Stimulated activated naive CD8-positive, alpha-beta T cell treated with anti-CD3 and anti-CD28 coated beads, Interleukin-15, amount 100 ng/mL, for 72 hours (primary cell): ENCODE data around the gene NTF3.

Experiments used
- ATAC-seq: fragments of 150-1000 bp; cut with Tn5 transposase; 2 replicates; pipeline ENCODE4 v1.10.0; 2021; ENCODE audit warnings: mild to moderate bottlenecking, moderate library complexity
- DNase-seq, 2 donors: peaks; one replicate each; pipeline ENCODE4 v3.0.0; 2021 to 2022
- H3K27ac Mint-ChIP-seq, 2 donors: one replicate each; pipeline ENCODE4 v1.8.0; 2022; ENCODE audit warnings: mild to moderate bottlenecking in 2 of 2, mixed read lengths in 2 of 2, moderate library complexity in 2 of 2
- H3K27me3 Mint-ChIP-seq: one replicate; pipeline ENCODE4 v1.8.0; 2022; ENCODE audit warnings: mixed read lengths
- H3K4me1 Mint-ChIP-seq: one replicate; pipeline ENCODE4 v1.8.0; 2022; ENCODE audit warnings: mild to moderate bottlenecking, mixed read lengths
- H3K4me3 Mint-ChIP-seq, 2 donors: one replicate each; pipeline ENCODE4 v1.8.0; 2022; ENCODE audit warnings: mild to moderate bottlenecking in 2 of 2, mixed read lengths in 2 of 2, moderate library complexity in 1 of 2
- H3K9me3 Mint-ChIP-seq, 2 donors: one replicate each; pipeline ENCODE4 v1.8.0; 2022; ENCODE audit warnings: mixed read lengths in 2 of 2

The NTF3 gene

GRCh38 chr12:5487948-5488625, 56.2 kb downstream of the NTF3 start:
- ATAC-seq, result no peak
- Mint-ChIP-seq H3K9me3 (no peaks in the 10 kb centered on the region), H3K4me3 (no peak overlapping the region), H3K4me1 (no peaks in the 10 kb centered on the region), H3K27ac (no peak overlapping the region), H3K27me3 (peaks cover 6% of the 10 kb centered on the region)
- no peak for DNase-seq

GRCh38 chr12:5488626-5488955, 56.7 kb downstream of the NTF3 start:
- H3K4me3 Mint-ChIP-seq, result no peak overlapping the region
- no peaks in the 10 kb centered on the region for H3K4me1 Mint-ChIP-seq
- no peaks in the 10 kb centered on the region for H3K9me3 Mint-ChIP-seq
- no peak for ATAC-seq
- H3K27ac Mint-ChIP-seq, result no peak overlapping the region
- no peak for DNase-seq
- peaks cover 6% of the 10 kb centered on the region for H3K27me3 Mint-ChIP-seq

DNA sequence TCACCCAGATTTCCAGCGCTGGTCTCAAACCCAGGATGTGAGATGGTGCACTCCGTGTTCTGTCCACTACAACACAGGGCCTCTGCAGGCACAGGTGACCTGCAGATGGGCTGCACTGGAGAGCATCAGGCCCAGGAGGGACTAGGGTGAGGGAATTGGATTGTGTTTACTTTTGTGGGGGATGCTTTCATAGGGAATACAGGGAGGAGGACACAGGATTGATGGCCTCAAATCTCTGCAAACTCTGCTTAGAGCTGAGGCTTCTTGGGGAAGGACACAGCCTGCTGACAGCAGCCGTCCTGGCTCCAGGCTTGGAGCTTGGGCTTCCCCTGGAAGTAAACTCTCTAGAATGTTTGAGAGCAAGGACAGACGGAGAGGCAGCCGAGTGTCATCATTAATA, 57.1 kb downstream of the NTF3 start:
- no peaks in the 10 kb centered on the region for H3K9me3 Mint-ChIP-seq
- ATAC-seq (no peak), DNase-seq (no peak)
- H3K4me1 Mint-ChIP-seq, result no peaks in the 10 kb centered on the region
- H3K4me3 Mint-ChIP-seq, result no peak overlapping the region
- H3K27me3 Mint-ChIP-seq, result peaks cover 6% of the 10 kb centered on the region
- no peak overlapping the region for H3K27ac Mint-ChIP-seq

GRCh38 chr12:5489760-5490406, 58.0 kb downstream of the NTF3 start:
- Mint-ChIP-seq H3K27ac (no peak overlapping the region), H3K4me3 (no peak overlapping the region), H3K4me1 (no peaks in the 10 kb centered on the region), H3K27me3 (peaks cover 6% of the 10 kb centered on the region), H3K9me3 (no peaks in the 10 kb centered on the region)
- ATAC-seq (no peak), DNase-seq (no peak)

- no peaks in the 10 kb centered on the region for H3K4me1 Mint-ChIP-seq
- DNase-seq (no peak), ATAC-seq (no peak)
- no peak overlapping the region for H3K4me3 Mint-ChIP-seq
- H3K9me3 Mint-ChIP-seq, result no peaks in the 10 kb centered on the region
- peaks cover 6% of the 10 kb centered on the region for H3K27me3 Mint-ChIP-seq
- H3K27ac Mint-ChIP-seq, result no peak overlapping the region
These were observed 60.7 kb downstream of the NTF3 start for GRCh38 chr12:5492562-5492961.

DNA sequence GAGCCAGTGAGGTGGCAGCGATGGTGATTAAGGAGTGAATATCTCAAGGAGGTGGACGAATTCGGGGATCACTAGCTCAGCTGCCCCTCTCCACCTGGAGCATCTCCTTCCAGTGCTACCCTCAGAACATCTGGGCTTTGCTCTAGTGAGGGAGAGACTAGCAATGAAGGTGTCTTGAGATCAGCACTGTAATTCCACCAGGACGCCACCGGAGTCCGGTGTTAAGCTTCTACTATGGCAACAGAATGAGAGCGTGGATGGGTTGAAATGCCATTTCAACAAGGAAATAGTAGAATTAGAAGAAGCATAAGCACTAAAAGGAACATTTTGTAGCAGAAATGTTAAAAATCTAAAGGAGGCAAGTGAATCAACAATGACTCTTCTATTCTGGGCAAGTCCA, 61.1 kb downstream of the NTF3 start:
- ATAC-seq (no peak), DNase-seq (no peak)
- Mint-ChIP-seq H3K27me3 (peaks cover 6% of the 10 kb centered on the region), H3K4me3 (no peak overlapping the region), H3K9me3 (no peaks in the 10 kb centered on the region), H3K4me1 (no peaks in the 10 kb centered on the region), H3K27ac (no peak overlapping the region)

DNA sequence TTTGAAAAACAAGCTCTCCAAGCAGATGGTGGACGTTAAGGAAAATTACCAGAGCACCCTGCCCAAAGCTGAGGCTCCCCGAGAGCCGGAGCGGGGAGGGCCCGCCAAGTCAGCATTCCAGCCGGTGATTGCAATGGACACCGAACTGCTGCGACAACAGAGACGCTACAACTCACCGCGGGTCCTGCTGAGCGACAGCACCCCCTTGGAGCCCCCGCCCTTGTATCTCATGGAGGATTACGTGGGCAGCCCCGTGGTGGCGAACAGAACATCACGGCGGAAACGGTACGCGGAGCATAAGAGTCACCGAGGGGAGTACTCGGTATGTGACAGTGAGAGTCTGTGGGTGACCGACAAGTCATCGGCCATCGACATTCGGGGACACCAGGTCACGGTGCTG, 62.4 kb downstream of the NTF3 start:
- peaks cover 6% of the 10 kb centered on the region for H3K27me3 Mint-ChIP-seq
- H3K27ac Mint-ChIP-seq, result peak overlapping the region in 1 of 2 donors; percentile 8
- H3K9me3 Mint-ChIP-seq, result no peaks in the 10 kb centered on the region
- DNase-seq (no peak), ATAC-seq (no peak)
- no peaks in the 10 kb centered on the region for H3K4me1 Mint-ChIP-seq
- no peak overlapping the region for H3K4me3 Mint-ChIP-seq

GRCh38 chr12:5497329-5498053, 65.6 kb downstream of the NTF3 start:
- DNase-seq, result no peak
- H3K4me3 Mint-ChIP-seq, result no peak overlapping the region

DNA sequence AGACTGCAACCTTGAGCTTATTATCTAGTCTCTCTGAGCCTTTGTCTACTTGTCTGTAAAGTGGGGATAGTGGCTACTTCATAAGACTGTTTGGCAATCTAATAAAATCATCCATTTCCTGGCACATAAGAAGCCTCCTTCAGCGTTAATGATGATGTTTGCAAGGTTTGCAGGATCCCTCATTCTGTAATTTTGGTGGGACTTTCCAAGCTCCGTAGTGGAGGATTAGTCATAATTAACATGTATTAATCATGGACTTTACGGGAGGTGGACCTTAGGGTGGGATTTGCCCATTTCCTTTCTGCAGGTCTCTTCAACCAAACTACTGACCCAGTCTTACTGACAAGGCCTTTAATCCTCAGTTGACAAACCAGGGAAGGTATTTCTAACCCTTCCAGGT, 66.2 kb downstream of the NTF3 start:
- no peak overlapping the region for H3K27ac Mint-ChIP-seq
- no peak overlapping the region for H3K4me3 Mint-ChIP-seq
- H3K27me3 Mint-ChIP-seq, result no peaks in the 10 kb centered on the region
- H3K9me3 Mint-ChIP-seq, result no peaks in the 10 kb centered on the region
- no peak for DNase-seq
- no peak for ATAC-seq
- no peaks in the 10 kb centered on the region for H3K4me1 Mint-ChIP-seq

More at GRCh38 chr12:5497329-5498053, 65.6 kb downstream of the NTF3 start:
- H3K9me3 Mint-ChIP-seq, result no peaks in the 10 kb centered on the region
- H3K27me3 Mint-ChIP-seq, result no peaks in the 10 kb centered on the region
- no peak for ATAC-seq
- no peak overlapping the region for H3K27ac Mint-ChIP-seq
- H3K4me1 Mint-ChIP-seq, result no peaks in the 10 kb centered on the region

- Mint-ChIP-seq H3K27ac (no peak overlapping the region), H3K4me3 (no peak overlapping the region), H3K4me1 (no peaks in the 10 kb centered on the region), H3K27me3 (no peaks in the 10 kb centered on the region), H3K9me3 (no peaks in the 10 kb centered on the region)
- DNase-seq, result no peak
- no peak for ATAC-seq
These were observed 66.9 kb downstream of the NTF3 start for GRCh38 chr12:5498806-5499205.

- Mint-ChIP-seq H3K4me3 (no peak overlapping the region), H3K4me1 (no peaks in the 10 kb centered on the region), H3K9me3 (no peaks in the 10 kb centered on the region), H3K27me3 (no peaks in the 10 kb centered on the region), H3K27ac (no peak overlapping the region)
- DNase-seq, result no peak
- no peak for ATAC-seq
These were observed 67.8 kb downstream of the NTF3 start for GRCh38 chr12:5499566-5500330.

DNA sequence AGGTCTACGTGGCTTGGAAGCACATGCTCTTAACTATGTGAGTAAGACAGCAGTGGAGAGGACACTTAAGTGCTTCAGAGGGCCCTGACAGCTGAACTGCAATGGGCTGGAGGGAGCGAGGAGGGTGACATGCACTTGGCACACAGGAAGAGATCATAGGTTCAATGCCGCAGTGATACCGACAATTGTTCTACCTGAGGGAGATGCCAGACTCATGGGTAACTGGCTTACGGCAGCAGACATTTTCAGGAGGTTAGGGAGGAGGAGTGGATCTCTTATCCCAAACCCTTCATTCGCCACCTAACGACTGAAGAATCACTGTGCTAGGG, 68.4 kb downstream of the NTF3 start:
- Mint-ChIP-seq H3K27ac (no peak overlapping the region), H3K4me1 (no peaks in the 10 kb centered on the region), H3K27me3 (no peaks in the 10 kb centered on the region), H3K9me3 (no peaks in the 10 kb centered on the region), H3K4me3 (no peak overlapping the region)
- DNase-seq (no peak), ATAC-seq (no peak)

- DNase-seq, result no peak
- Mint-ChIP-seq H3K4me1 (no peaks in the 10 kb centered on the region), H3K4me3 (no peak overlapping the region), H3K9me3 (no peaks in the 10 kb centered on the region), H3K27ac (no peak overlapping the region), H3K27me3 (peaks cover 14% of the 10 kb centered on the region)
- ATAC-seq, result no peak
These were observed 71.9 kb downstream of the NTF3 start for GRCh38 chr12:5503774-5504173.

DNA sequence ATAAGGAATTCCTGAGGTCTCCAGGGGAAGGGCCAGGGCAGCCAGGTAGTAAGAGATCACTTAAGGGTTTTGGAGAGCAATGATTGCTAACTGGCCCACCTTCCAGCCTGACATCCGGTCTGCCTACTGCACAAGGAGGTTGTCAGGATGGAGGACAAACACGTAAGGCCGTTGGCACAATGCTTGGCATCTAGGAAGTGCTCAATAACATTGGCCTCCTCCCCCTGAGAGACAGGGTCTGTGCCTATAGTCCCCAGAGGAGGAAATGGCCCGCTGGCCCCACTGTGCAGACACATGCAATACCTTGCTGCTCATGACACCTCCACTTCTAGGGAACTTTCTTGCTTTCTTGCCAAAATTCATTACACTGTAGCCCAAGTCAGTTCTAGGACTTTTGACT, 73.2 kb downstream of the NTF3 start:
- H3K27me3 Mint-ChIP-seq, result peaks cover 18% of the 10 kb centered on the region
- DNase-seq (no peak), ATAC-seq (no peak)
- no peak overlapping the region for H3K27ac Mint-ChIP-seq
- H3K4me3 Mint-ChIP-seq, result no peak overlapping the region
- no peaks in the 10 kb centered on the region for H3K4me1 Mint-ChIP-seq
- H3K9me3 Mint-ChIP-seq, result no peaks in the 10 kb centered on the region

DNA sequence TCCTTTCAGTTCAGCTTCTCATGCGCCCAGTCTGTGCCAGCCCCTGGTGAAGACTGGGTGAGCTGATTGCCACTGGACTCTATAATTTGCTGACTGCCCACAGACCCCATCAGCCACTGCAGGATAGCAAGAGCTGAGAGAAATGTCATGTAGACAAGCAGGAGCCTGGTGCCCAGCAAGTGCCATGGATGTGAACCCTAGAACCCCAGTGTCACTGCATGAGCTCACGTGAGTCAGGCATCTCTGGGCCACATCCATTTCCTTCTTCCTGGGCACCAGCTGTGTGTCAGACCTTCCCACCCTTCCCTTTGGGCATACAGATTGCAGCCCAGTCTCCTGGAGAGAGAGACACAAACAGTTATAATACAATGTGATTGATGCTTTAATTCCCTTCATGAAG, 73.8 kb downstream of the NTF3 start:
- Mint-ChIP-seq H3K4me1 (no peaks in the 10 kb centered on the region), H3K27me3 (peaks cover 25% of the 10 kb centered on the region), H3K4me3 (no peak overlapping the region), H3K27ac (peak overlapping the region in 1 of 2 donors; percentile 68), H3K9me3 (no peaks in the 10 kb centered on the region)
- DNase-seq, result no peak
- ATAC-seq, result no peak

DNA sequence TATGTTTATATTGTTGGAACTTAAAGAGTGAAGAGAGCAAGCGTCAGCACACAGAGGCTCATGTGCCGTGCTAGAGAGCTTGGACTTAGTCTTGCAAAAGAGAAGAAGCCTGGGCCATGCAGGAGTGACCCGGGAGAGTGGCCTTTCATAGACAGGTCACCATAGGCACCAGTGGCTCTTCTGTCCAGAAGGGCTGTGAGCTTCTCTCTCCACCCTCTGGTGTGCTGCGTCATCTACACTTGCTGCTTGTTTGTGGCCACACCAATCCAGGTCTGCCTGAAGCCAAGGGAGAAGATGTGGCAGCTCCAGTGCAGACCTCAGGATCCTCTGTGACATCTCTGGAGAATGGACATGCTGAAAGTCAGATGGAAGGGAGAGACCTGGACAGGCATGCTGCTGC, 74.4 kb downstream of the NTF3 start:
- no peak for ATAC-seq
- H3K4me1 Mint-ChIP-seq, result no peaks in the 10 kb centered on the region
- H3K9me3 Mint-ChIP-seq, result no peaks in the 10 kb centered on the region
- H3K4me3 Mint-ChIP-seq, result no peak overlapping the region
- DNase-seq, result no peak
- peak overlapping the region in 1 of 2 donors; percentile 46 for H3K27ac Mint-ChIP-seq
- peaks cover 28% of the 10 kb centered on the region for H3K27me3 Mint-ChIP-seq
